HL-60 (cell line): Measurements from ENCODE around the gene ZYG11B.

Experiments
- DNase-seq, 2 experiments: peaks; one replicate each; pipeline ENCODE4 v3.0.0-alpha.2; 2010 to 2020; ENCODE audit warnings: low read depth in 1 of 2, low spot score in 1 of 2
- H3K27ac ChIP-seq: fragments of 250-450 bp; sonication (Bioruptor Pico); replicated peaks from 2 replicates; pipeline ENCODE4 v1.5.1; 2020; ENCODE audit warnings: mild to moderate bottlenecking, moderate library complexity
- H3K27me3 ChIP-seq: fragments of 250-450 bp; sonication (Bioruptor Pico); 2 replicates; pipeline ENCODE4 v1.5.1; 2021; ENCODE audit warnings: mild to moderate bottlenecking, moderate library complexity; ENCODE audit not compliant: insufficient read depth, poor library complexity, severe bottlenecking
- H3K4me3 ChIP-seq: replicated peaks from 2 replicates; pipeline ENCODE4 v1.5.1; 2011; ENCODE audit warnings: mild to moderate bottlenecking, control low read depth, low read length; ENCODE audit not compliant: insufficient read depth
- CTCF ChIP-seq: IDR thresholded peaks from one replicate; pipeline ENCODE4 v1.5.1; 2011; ENCODE audit warnings: low read length, control low read depth, inconsistent platforms; ENCODE audit not compliant: insufficient read depth
- GABPA ChIP-seq: IDR thresholded peaks from 2 replicates; pipeline ENCODE4 v1.6.1; 2012; ENCODE audit warnings: low read depth
- POLR2AphosphoS5 ChIP-seq: IDR thresholded peaks from 2 replicates; pipeline ENCODE4 v1.6.1; 2012; ENCODE audit warnings: low read depth
- REST ChIP-seq: IDR thresholded peaks from 2 replicates; pipeline ENCODE4 v1.6.1; 2012; ENCODE audit warnings: low read depth; ENCODE audit not compliant: insufficient replicate concordance
- SPI1 ChIP-seq: IDR thresholded peaks from 2 replicates; pipeline ENCODE4 v1.6.1; 2012; ENCODE audit warnings: low read depth, mild to moderate bottlenecking, borderline replicate concordance

ZYG11B gene

GRCh38 chr1:52697795-52698674, 28.2 kb upstream of the ZYG11B start, which contains the start of gene COA7:
COA7 (minus strand) TSS chr1:52698347; CDS start chr1:52698326, 21 bp downstream.
- TF ChIP-seq SPI1 (no peak), REST (peak; percentile 56), POLR2AphosphoS5 (peak; percentile 85), CTCF (no peak), GABPA (no peak)
- peak within 1 kb of the TSS; percentile 83 for H3K27ac ChIP-seq

GRCh38 chr1:52702886-52703787, 23.1 kb upstream of the ZYG11B start:
- Histone ChIP-seq H3K27ac (peak overlapping the region; percentile 80), H3K4me3 (peak overlapping the region; percentile 60), H3K27me3 (no peaks in the 10 kb centered on the region)
- peak; percentile 95 to 99 for DNase-seq
- TF ChIP-seq CTCF, result no peak
- peak; percentile 29; the same call in 1 of the 2 replicates for TF ChIP-seq SPI1
- TF ChIP-seq POLR2AphosphoS5, result peak; percentile 93
- TF ChIP-seq GABPA, result peak; percentile 60
- peak; percentile 54 for TF ChIP-seq REST

More at GRCh38 chr1:52697795-52698674, 28.2 kb upstream of the ZYG11B start, which contains the start of gene COA7:
- peak; percentile 81 to 82 for DNase-seq
- peak within 1 kb of the TSS; percentile 89 for H3K4me3 ChIP-seq
- no peaks in the 10 kb centered on the region for H3K27me3 ChIP-seq

DNA sequence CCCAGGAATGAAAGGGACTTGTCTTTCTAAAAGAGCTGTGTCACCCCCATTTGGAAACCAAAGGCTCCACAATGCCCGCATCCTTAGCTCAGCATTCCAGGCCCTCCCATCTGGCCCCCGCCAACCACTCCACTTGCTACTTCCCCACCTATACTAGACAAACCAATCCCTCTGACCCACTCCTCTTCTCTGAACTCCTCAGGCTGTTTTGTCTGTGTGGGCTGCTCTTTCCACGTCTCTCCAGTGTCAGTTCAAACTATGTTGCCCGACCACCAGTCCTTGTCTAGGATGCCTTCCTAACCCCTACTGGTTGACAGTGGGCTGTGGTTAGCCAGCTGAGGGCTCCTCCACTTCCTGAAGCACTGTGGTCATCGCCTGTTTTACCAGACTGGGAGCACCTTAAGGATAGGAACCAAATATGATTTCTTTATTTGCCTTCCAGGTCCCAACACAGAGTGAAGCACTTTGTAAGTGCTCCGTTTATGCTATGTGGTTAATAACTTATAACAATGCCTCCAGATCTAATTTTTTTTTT, 20.1 kb upstream of the ZYG11B start:
- Histone ChIP-seq H3K27ac (no peak overlapping the region), H3K4me3 (no peak overlapping the region), H3K27me3 (no peaks in the 10 kb centered on the region)
- peak in 1 of 2 experiments; percentile 14 for DNase-seq
- no peak for TF ChIP-seq GABPA
